ENCODE data around the gene NIN.

The NIN gene

DNA sequence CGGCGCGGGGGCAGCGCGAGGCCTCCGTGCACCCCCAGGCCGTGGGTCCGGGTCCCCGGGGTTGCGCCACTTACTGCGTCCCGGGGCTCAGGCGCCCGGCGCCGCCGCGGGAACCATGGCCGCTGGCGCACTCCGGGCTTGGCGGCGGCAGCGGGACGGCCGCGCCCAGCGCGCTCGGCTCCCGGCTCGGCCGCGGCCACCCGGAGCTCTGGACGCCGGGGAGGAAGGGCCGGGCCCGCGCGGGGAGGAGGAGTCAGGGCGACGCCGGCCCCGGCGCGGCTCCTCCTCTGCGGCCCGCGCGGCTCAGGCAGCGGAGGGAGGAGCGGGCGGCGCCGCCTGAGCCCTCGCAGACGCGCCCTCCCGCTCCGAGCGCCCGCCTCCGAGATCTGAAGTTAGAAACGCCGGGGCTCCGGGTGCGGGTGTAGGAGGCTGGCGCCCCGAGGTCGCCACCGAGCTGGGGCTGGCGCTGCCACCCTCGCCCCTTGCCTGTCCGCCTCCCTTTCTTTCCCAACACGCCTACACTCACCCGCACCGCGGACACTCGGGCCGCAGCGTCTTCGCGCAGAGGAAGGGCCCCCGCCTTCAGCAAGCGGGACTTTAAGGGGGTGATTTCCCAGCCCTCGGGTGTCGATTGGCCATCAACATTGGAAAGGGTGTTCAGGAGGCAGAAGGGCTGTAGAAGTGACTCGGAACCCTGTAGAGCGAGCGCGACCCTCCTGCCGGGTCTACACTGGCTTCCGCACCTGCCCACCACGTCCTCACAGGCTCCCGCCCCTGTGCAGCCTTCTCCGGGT, at the start of gene NIN:
Gene NIN (minus strand): TSS at position 231 of the 794 bp plus-strand sequence. CDS start 9,106 bp downstream, outside the sequence.
- DNase-seq: no peak

GRCh38 chr14:50875359-50876070, 44.6 kb upstream of the NIN start:
- no peak for DNase-seq

DNA sequence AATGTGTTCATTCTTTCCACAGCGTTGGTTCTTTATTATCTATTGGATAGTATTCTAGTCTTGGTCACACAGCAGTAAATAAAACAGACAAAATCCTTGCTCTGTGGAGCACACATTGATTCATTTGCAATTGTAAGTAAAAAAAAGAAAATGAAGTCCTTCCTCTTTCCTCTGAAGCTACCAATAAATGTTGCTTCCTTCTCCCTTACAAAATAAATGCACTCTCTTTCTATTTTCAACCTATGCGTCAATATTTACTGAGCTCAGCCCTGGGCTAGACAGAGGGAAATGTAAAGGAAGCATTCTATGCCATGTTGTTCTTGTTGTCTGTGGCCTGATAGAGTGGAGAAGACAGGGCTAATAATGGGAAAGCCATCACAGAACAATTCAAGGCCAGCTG, 43.8 kb upstream of the NIN start:
- no peak for DNase-seq

DNA sequence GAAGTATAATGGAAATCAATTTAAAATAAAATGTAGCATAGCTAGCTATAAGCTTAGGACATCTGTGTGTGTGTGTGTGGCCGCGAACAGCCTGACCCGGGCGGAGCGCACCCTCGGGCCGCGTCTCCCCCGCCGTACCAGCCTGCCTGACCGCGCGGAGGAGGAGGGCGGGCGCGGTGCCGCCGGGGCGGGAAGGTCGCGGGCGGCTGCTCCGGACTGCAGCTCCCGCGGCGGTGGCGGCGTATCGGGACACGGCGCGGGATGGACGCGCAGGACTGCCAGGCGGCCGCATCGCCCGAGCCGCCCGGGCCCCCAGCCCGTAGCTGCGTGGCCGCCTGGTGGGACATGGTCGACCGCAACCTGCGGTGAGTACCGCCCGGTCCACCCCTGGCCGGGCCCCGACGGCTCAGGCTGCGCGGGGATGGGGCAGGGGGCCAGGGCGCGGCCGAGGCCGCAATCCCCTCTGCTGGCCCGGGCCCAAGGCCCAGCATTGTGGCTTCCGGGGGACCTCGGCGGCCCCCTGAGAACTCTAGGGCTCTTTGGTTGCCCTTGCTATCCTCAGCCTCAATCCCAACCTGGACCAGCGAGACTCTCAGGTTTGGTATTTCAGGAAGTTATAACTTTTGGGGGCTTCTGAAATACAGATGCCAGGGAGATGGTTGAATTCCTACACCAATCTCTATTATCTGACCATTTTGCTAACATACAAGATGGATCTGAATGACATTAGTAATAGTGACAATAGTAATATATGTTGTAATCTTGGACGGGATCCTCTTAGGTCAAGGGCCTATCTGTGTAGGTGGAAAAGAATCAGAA, 41.2 kb upstream of the NIN start, which contains the start of gene ABHD12B:
Gene ABHD12B (plus strand): TSS at position 140 of the 819 bp plus-strand sequence. CDS start 122 bp downstream, at position 262.
- DNase-seq: no peak

GRCh38 chr14:50871228-50871627, 40.3 kb upstream of the NIN start:
- DNase-seq: no peak

DNA sequence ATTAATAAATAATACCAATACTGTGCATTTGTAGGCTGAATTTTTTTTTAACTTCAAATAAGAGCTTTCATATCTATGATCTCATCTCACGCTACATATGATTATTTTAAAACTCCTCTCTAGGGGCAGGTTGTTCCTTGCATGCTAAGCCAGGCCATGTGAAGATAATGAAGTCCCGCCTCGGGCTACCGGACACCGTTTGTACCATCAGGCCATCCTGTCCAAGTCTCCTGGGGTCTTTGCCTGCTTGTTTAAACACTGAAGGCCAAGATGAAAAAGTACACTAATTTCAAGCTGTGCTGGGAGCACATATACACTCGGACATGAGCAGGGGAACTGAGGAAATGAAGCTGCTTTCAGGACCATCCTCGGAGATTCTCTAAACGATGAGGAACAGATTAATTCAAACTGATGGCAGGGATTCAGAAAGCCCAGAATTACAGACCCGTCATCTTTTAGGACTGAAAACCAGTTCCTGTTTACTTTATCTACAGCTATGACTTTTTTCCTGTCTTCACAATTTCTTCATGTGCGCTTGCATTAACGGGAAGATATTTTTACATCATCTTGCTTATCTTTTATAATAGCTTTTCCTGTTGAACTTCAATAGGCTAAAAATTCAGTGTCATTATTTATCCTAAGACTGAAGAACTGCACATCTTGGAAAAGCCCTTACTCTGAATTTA, 34.6 kb upstream of the NIN start:
- DNase-seq: no peak

GRCh38 chr14:50864946-50865345, 34.0 kb upstream of the NIN start:
- no peak for DNase-seq

DNA sequence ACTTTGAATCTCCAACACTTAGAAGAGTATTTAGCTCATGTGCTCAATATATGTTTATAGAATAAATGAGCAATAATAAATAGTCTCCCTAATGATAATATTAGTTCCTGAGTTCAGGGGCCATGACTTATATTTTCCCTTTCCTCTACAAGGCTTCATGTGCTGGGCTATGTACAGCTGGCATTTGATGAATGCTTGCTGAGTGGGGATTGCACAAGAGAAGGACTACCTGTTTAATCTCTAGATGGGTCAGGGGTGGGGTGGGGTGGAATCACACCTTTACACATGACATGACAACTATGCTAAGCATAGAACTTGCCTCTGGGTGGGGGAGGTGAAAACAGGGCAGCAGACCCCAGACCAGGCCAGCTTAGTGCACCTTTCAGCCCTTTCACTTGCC, 33.3 kb upstream of the NIN start:
- DNase-seq: no peak

DNA sequence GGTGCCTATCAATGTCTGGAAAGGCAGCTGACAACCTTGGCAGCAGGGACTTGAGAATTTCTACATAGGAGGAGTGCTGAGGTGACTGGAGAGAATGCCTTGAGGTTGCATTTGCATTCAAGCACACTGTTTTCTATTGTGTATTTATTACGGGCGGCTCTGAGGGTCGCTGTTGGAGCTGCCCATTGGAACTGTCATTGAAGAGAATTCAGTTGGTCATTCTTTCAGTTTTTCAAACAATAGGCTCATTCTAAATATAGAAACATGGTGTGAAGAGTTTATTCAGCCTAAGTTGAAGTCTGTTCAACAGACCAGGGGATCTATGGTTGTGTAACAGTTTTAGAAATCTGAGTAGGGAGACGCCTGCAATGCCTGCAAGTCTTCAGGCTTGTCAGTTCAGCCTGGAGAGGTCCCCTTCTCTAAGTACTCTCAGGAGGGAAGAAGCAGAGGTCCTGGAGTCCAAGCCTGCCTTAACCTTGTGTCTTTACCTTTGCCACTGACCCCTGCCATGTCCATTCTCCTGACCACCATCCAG, 31.1 kb upstream of the NIN start:
- no peak for DNase-seq

DNA sequence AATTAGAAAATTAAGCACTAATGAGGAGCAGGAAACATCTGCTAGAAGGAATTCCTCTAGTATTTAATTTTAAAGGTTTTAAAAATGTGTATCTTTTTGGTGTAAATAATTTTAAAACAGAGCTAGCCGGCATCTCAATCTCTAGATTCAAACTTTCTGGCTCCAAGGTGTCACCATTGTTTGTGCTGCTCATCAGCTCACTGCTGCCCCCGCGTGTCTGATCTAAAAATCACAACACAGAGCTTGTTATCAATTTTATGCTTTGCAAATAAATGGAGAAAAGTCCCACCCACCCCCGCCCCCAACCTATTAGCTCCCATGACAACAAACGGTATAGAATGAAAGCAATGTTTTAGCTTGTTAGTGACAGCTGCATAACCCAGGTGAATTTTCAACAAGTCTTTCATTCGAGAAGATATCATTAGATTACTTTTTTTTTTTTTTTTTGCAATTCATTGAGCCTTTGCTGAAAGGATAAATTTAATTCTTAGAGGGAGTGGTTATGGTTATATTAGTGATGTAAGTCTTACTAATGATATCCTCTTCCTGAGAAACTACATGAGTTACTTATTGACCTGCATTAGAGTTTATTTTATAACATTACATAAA, 29.6 kb upstream of the NIN start:
- DNase-seq: peak; percentile 73

DNA sequence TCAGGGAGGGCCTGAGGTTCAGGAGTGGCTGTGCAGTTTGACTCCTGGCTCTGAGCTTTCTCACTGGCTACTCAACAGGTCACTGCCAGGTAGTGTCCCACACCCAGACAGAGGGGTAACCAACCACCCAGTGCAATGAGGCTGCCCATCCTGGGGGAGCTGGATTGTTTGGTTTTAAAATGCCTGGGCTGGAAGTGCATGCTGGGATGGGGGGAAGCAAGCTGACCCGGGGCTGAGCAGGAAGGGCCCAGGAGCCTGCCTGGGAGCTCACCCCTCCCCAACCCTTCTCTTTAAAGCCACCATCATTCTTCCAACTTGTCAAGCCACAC, 28.3 kb upstream of the NIN start:
- no peak for DNase-seq

DNA sequence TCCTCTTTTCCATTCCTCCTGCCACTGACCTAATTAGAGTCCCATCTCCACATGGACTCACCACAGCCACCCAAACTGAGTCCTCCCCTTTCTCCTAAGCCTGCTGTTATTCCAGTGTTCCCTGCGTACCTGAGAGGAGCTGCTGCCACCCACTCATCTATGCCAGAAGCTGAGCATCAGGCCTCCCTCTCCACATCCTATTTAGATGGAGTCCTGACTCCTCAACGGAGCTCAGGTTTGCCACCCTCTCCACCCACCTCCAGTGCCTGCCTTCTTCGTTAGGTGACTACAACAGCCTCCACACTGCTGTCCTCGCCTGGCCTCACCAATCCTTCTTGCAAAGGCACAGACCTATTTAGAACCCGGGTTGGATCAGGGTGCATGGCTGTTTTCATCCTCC, 25.7 kb upstream of the NIN start:
- no peak for DNase-seq

DNA sequence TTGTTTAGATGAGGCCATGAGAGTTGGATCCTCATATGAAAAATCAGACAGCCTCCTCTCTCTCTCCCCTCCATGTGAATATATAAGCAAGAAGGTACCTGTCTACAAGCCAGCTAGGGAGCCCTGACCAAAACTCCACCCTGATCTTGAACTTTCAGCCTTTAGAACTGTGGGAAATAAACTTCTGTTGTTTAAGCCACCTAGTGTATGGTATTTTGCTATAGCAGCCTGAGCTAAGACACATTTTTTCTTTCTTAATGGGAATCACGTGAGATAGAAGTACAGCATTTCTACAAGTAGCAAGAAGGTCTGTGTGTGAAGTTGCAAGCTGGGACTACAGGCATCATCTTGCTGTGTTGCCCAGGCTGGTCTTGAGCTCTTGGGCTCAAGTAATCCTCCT, 24.6 kb upstream of the NIN start:
- DNase-seq: no peak

DNA sequence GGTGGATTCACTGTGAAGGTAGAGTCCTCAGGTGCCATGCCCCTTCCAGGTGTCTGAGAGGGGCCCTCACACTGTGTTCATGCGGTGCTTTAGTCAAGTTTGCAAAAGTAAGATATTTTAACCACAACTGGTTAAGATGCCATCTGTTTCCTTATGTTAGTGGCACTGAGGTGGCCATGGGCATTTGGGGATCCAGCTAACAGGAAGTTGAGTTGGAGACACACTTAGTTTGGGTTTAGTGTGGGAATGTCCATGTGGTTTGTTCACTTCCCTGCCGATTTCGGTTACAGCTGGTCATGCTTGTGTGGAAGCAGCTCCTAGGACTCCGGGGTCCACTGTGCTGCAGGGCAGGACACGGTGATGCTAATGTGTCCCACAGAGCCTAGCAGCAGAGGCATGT, 23.6 kb upstream of the NIN start:
- no peak for DNase-seq

GRCh38 chr14:50853891-50854290, 22.9 kb upstream of the NIN start:
- no peak for DNase-seq

DNA sequence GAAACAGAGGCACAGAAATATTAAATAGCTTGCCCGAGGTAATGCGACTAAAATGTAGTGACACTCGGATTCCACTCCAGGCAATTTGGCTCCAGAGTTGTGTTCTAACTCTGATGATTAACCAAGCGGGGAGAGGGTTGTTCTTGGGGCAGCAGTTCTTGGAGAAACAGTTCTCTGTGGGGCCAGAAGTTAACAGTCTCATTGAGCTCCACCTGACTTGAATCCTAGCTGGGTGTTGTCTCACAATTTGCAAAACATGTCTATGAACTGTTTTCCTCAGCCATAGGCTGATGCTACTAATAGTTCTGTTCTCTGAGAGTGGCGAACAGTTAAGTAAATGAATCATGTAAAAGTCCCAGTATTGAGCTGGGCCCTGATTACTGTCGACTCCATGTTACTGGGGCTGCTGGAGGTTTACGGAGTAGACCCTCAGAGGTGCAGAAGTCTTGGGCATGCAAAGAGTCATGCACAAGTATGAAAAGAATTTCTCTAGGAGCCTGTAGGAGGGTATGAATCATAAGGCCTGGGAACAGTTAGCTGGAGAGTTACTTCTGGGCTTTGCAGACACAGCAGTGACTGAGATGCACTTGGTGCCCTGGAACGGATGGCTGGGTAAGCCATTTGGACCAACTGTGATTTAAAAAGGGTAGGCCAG, 15.4 kb upstream of the NIN start:
- no peak for DNase-seq

- no peak for DNase-seq
Measured at GRCh38 chr14:50845166-50845565, 14.2 kb upstream of the NIN start.

DNA sequence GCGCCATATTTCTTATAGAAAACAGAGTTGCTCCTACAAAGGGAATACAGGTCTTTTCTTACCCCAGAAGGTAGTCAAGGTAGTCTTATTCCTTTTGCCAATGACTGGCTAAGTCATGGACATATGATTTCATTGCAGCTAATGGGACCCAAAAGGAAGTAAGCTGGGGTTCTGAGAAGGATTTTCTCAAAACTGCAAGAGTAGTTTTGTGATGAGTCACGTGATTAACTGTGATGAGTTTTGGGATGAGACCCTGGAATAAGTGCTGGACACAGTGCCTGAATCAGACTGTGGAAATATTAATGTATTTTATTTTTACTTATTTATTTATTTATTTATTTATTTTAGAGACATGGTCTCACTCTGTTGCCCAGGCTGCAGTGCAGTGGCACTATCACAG, 13.4 kb upstream of the NIN start:
- no peak for DNase-seq

- no peak for DNase-seq
Measured at GRCh38 chr14:50839691-50840090, 8.7 kb upstream of the NIN start.

GRCh38 chr14:50839048-50839447, 8.1 kb upstream of the NIN start:
- DNase-seq: no peak

GRCh38 chr14:50837850-50838470, 7.0 kb upstream of the NIN start:
- DNase-seq: no peak
